Sigmoid colon (tissue), 7 donors: ENCODE results near the gene KRTAP1-5. TPM values are rescaled to one million over a fixed set of nuclear protein-coding genes. Genes with fewer than 3 reads are reported as not detected.

ENCODE experiments used
- DNase-seq: peaks from one replicate; pipeline ENCODE4 v3.0.0-alpha.2; 2019
- H3K27ac ChIP-seq, 4 donors: fragments of 200-600 bp; sonication (generic); one replicate each; pipeline ENCODE4 v1.5.1; 2016 to 2019; ENCODE audit warnings: mild to moderate bottlenecking in 1 of 4
- H3K27me3 ChIP-seq, 3 donors: fragments of 200-600 bp; sonication (generic); one replicate each; pipeline ENCODE4 v1.5.1; 2019; ENCODE audit warnings: mild to moderate bottlenecking in 1 of 3
- H3K36me3 ChIP-seq, 4 donors: fragments of 200-600 bp; sonication (generic); one replicate each; pipeline ENCODE4 v1.5.1; 2016 to 2019
- H3K4me1 ChIP-seq, 4 donors: fragments of 200-600 bp; sonication (generic); one replicate each; pipeline ENCODE4 v1.5.1; 2017 to 2019
- H3K4me3 ChIP-seq, 4 donors: fragments of 200-600 bp; sonication (generic); one replicate each; pipeline ENCODE4 v1.5.1; 2017 to 2019; ENCODE audit warnings: mild to moderate bottlenecking in 2 of 4, moderate library complexity in 1 of 4
- H3K9me3 ChIP-seq, 4 donors: fragments of 200-600 bp in 3 of 4; sonication (generic) in 3 of 4; one replicate each; pipeline versions ENCODE4 v1.5.1 to v1.6.1; 2013 to 2019
- CTCF ChIP-seq, 4 experiments: fragments of 450-650 bp in 3 of 4; fragments of 200-600 bp in 1 of 4; IDR thresholded peaks; one replicate each; pipeline ENCODE4 v1.5.1; 2016 to 2019; ENCODE audit warnings: antibody characterized with exemption in 4 of 4, mild to moderate bottlenecking in 3 of 4, moderate library complexity in 2 of 4
- EP300 ChIP-seq, 4 donors: sonication (generic); formaldehyde crosslinking; IDR thresholded peaks; one replicate each; pipeline ENCODE4 v1.6.1; 2017; ENCODE audit warnings: antibody characterized with exemption in 4 of 4
- POLR2A ChIP-seq, 2 donors: fragments of 450-650 bp; IDR thresholded peaks; one replicate each; pipeline ENCODE4 v1.6.1; 2016; ENCODE audit warnings: antibody characterized with exemption in 2 of 2, mild to moderate bottlenecking in 2 of 2, moderate library complexity in 2 of 2
- POLR2AphosphoS5 ChIP-seq, 4 donors: sonication (generic); formaldehyde crosslinking; IDR thresholded peaks; one replicate each; pipeline ENCODE4 v1.6.1; 2017; ENCODE audit warnings: antibody characterized with exemption in 4 of 4
- WGBS, 2 donors: extraction: QIAGEN DNeasy Blood & Tissue Kit; methylation state at CpG; one replicate each; pipeline ENCODE4 v1.1.7; 2013; 5-methylcytosine and 5-hydroxymethylcytosine counted together
- intact Hi-C: fragments of 100-400 bp; cut with DNase I; formaldehyde crosslinking; loops from one replicate; pipeline ENCODE4 v1.15.1; 2023
- polyA plus RNA-seq, 3 donors: library from polyadenylated mRNA; stranded (reverse); fragments of 200-250 nt; gene quantifications; one replicate each; pipeline ENCODE4 v1.2.3, GENCODE V29; 2013
- total RNA-seq, 4 donors: library from RNA; depleted of rRNA; stranded (reverse); fragments of >200 nt; gene quantifications; one replicate each; pipeline ENCODE4 v1.1.0, GENCODE V29; 2016
- donor health status: healthy with polysubstance abuse.
- donor health status: Bipolar disorder and iron deficiency.
- donor health status: healthy.

The KRTAP1-5 gene
- total and polyA plus RNA-seq, 7 donors = not detected

- no peak for DNase-seq
- TF ChIP-seq POLR2AphosphoS5 (IDR thresholded peaks at IDR 0.05) (no peak), CTCF (IDR thresholded peaks at IDR 0.05) (no peak), EP300 (IDR thresholded peaks at IDR 0.05) (no peak), POLR2A (IDR thresholded peaks at IDR 0.05) (no peak)
- H3K36me3 ChIP-seq = no peaks in the 10 kb centered on the region
- no peaks in the 10 kb centered on the region for H3K9me3 ChIP-seq
- H3K27ac ChIP-seq = no peak overlapping the region
- H3K27me3 ChIP-seq = no peaks in the 10 kb centered on the region
- WGBS, 2 donors = 48 to 52% methylated on average over 1 of the region's 1 CpG
- intact Hi-C loops = no loop called here
- no peaks in the 10 kb centered on the region for H3K4me1 ChIP-seq
- H3K4me3 ChIP-seq = no peak overlapping the region
These were observed 31.9 kb downstream of the KRTAP1-5 start for GRCh38 chr17:40995116-40995515.

GRCh38 chr17:40993839-40994238 lies 33.2 kb downstream of the KRTAP1-5 start, which contains the start of gene KRTAP3-3:
TSS of gene KRTAP3-3 (minus strand) at chr17:40994164. CDS start at chr17:40994097, 67 bp downstream.
- H3K9me3 ChIP-seq = no peaks in the 10 kb centered on the region
- H3K27me3 ChIP-seq = no peaks in the 10 kb centered on the region
- DNase-seq = no peak
- no peak for TF ChIP-seq POLR2AphosphoS5 (IDR thresholded peaks at IDR 0.05)
- no peak for TF ChIP-seq EP300 (IDR thresholded peaks at IDR 0.05)
- TF ChIP-seq POLR2A (IDR thresholded peaks at IDR 0.05) = no peak
- TF ChIP-seq CTCF (IDR thresholded peaks at IDR 0.05) = no peak
- H3K27ac ChIP-seq = no peak within 1 kb of the TSS
- H3K4me1 ChIP-seq = no peaks in the 10 kb centered on the region
- WGBS, 2 donors = 39 to 49% methylated on average over 4 of the region's 4 CpGs
- H3K4me3 ChIP-seq = no peak within 1 kb of the TSS
- no peaks in the 10 kb centered on the region for H3K36me3 ChIP-seq
- intact Hi-C loops = no loop called here

GRCh38 chr17:40993084-40993483 lies 33.9 kb downstream of the KRTAP1-5 start:
- H3K9me3 ChIP-seq = no peaks in the 10 kb centered on the region
- intact Hi-C loops = no loop called here
- no peak overlapping the region for H3K27ac ChIP-seq
- H3K36me3 ChIP-seq = no peaks in the 10 kb centered on the region
- H3K4me3 ChIP-seq = no peak overlapping the region
- TF ChIP-seq EP300 (IDR thresholded peaks at IDR 0.05) (no peak), POLR2A (IDR thresholded peaks at IDR 0.05) (no peak), CTCF (IDR thresholded peaks at IDR 0.05) (no peak), POLR2AphosphoS5 (IDR thresholded peaks at IDR 0.05) (no peak)
- DNase-seq = no peak
- H3K4me1 ChIP-seq = no peaks in the 10 kb centered on the region
- H3K27me3 ChIP-seq = no peaks in the 10 kb centered on the region
- 69 to 84% methylated on average over 2 of the region's 2 CpGs for whole genome bisulfite sequencing, 2 donors

GRCh38 chr17:40992666-40993065 lies 34.3 kb downstream of the KRTAP1-5 start:
- WGBS, 2 donors = 19 to 68% methylated on average over 3 of the region's 3 CpGs
- intact Hi-C loops = no loop called here
- H3K36me3 ChIP-seq = no peaks in the 10 kb centered on the region

More at GRCh38 chr17:40992666-40993065, 34.3 kb downstream of the KRTAP1-5 start:
- H3K4me1 ChIP-seq = no peaks in the 10 kb centered on the region
- H3K4me3 ChIP-seq = no peak overlapping the region
- no peak for DNase-seq
- TF ChIP-seq POLR2AphosphoS5 (IDR thresholded peaks at IDR 0.05) (no peak), CTCF (IDR thresholded peaks at IDR 0.05) (no peak)
- no peaks in the 10 kb centered on the region for H3K9me3 ChIP-seq
- no peaks in the 10 kb centered on the region for H3K27me3 ChIP-seq
- H3K27ac ChIP-seq = no peak overlapping the region
